GM21528 (cell line): ENCODE results near the gene OR6J1.
"Not testable (repeated sequence)": the region's sequence is repeated elsewhere in the genome, so short reads cannot be mapped to it uniquely, and the experiment has no call there.

ENCODE experiments used
- ATAC-seq: cut with Tn5 transposase; IDR thresholded peaks from one replicate; pipeline ENCODE4 v1.9.1; 2021; ENCODE audit warnings: mild to moderate bottlenecking, moderate library complexity; ENCODE audit not compliant: unreplicated experiment, low FRiP score

Gene OR6J1

GRCh38 chr14:22610931-22611330 lies 33.2 kb downstream of the OR6J1 start:
- ATAC-seq: no peak

DNA sequence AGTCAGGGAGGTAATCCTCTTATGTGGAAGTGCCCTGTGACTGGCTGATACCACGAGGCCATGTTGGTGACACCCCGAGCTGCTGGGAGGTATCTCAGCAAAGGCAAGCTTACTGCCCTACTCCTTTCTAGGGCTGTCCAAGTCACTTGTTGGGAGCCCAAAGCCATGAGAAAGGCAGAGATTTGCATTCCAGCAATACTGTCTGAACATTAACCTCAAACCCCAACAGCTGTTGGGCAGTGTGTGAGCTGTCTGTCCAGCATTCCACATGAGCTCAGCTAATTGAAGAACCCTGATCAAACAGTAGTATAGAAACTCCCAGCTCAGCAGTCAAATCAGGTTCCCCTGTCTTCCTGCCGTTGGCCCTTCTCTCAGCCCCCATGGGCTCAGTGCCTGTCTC lies 36.9 kb downstream of the OR6J1 start:
- ATAC-seq: no peak

DNA sequence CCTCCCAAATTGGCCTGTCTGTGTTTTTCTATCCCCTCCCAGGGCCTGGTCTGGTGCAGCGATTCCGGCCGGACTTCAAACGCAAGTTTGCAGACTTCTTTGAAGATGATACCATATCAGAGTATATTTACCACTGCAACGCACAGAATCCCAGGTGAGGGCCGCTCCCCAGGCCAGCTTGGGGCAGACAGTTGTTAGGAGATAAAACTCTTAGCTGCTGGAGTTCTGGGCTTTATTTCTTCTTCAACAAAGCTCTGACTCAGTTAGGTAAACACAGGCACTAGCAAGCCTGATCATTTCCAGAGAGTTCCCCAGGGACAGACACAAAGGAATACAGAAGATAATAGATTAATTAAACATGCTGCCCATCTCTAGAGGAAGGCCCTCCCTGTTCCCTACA lies 37.8 kb downstream of the OR6J1 start:
- no peak for ATAC-seq

DNA sequence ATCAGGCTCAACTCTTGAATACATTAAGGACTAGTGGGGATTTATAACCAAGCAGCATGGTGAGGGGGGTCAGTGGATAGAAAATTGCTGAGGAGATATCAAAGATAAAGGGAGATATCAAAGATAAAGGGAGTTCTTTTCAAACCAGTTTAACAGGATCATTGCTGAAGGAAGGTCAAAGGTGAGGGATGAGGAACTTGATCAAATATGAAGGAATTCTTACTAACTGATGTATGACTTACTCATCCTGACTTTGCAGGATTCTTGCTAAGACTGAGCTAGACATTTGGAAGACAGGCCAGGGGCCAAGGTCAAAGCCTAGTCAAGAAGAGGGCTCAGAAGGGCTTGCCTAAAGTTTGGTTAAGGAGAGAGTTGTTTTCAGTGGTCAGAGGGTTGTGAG lies 41.3 kb downstream of the OR6J1 start:
- ATAC-seq: no peak

- ATAC-seq: no peak
These were observed 42.2 kb downstream of the OR6J1 start for GRCh38 chr14:22601996-22602395.

GRCh38 chr14:22601456-22601855 lies 42.7 kb downstream of the OR6J1 start:
- ATAC-seq: no peak

GRCh38 chr14:22600027-22600426 lies 44.1 kb downstream of the OR6J1 start:
- no peak for ATAC-seq

- no peak for ATAC-seq
These were observed 44.8 kb downstream of the OR6J1 start for GRCh38 chr14:22599349-22599748.

- ATAC-seq: no peak
These were observed 45.3 kb downstream of the OR6J1 start for GRCh38 chr14:22598896-22599244.

DNA sequence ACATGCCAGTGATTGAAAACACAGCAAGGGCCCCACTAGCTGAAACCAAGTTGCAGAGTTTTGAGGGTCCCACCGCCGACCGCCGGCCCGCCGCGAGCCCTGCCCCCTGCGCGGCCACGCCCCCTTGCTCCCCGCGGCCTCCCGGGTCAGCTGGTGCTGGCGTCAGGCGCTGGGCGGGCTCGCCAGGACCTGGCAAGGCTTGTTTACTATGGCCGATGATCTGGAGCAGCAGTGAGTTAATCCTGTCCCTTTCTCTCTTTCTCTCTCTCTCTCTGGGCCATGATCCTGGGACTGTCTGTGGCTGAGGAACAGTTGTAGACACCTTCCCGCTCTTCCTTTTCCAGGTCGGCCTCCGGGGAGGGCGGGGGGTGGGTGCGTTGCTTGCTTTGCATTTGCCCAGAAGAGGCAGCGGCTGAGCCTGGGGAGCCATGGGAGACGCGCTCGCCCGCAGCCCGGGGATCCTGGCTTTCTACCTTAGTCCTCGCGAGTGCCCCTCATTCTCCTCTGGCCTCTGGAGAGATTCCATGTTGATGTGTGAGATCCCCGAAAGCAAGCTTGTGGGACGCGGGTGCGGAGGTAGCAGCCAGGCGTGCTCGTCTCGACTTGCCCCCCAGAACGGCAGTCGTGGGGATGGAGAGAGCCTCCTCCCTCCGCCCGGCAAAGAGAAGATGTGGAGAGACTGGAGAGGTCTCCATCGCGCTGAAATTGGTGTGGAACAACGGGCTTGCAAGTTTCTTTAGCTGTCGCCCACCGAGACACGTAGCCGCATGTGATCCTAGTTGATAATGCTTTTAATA lies 45.9 kb downstream of the OR6J1 start, which contains the start of gene ABHD4:
Gene ABHD4 (plus strand): TSS at position 202 of the 797 bp plus-strand sequence. CDS start 7 bp downstream, at position 209.
- ATAC-seq: peak; percentile 80

- no peak for ATAC-seq
These were observed 46.4 kb downstream of the OR6J1 start for GRCh38 chr14:22597771-22598098.

- ATAC-seq: no peak
These were observed 46.9 kb downstream of the OR6J1 start for GRCh38 chr14:22597265-22597664.

- no peak for ATAC-seq
These were observed 47.7 kb downstream of the OR6J1 start for GRCh38 chr14:22596354-22596879.

GRCh38 chr14:22594156-22594716 lies 49.9 kb downstream of the OR6J1 start:
- no peak for ATAC-seq

GRCh38 chr14:22593601-22594000 lies 50.6 kb downstream of the OR6J1 start:
- ATAC-seq: no peak

DNA sequence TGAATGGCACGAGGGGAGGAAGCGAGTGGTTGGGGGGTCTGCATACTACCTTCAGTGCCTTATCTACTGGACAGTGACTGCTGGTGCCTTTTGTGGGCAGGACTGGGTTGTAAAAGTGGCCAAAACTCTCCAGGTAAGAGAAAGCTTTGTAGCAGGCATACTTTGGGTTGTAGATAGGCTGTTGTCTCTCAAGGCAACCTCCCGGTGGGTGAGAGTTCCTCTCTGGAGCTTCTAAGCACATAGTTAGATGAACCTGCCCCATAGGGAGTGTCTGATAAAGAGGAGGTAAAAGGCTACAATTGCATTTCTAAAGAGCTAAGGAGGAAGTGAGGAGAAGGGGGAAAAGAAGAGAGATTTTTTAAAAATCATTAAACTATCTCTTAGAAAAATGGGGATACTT lies 51.0 kb downstream of the OR6J1 start:
- no peak for ATAC-seq

- peak; percentile 85 for ATAC-seq
These were observed 54.9 kb downstream of the OR6J1 start, which contains the start of gene DAD1 for GRCh38 chr14:22589096-22589839. DAD1 (minus strand) TSS chr14:22589224; CDS start chr14:22589157, 67 bp downstream.

DNA sequence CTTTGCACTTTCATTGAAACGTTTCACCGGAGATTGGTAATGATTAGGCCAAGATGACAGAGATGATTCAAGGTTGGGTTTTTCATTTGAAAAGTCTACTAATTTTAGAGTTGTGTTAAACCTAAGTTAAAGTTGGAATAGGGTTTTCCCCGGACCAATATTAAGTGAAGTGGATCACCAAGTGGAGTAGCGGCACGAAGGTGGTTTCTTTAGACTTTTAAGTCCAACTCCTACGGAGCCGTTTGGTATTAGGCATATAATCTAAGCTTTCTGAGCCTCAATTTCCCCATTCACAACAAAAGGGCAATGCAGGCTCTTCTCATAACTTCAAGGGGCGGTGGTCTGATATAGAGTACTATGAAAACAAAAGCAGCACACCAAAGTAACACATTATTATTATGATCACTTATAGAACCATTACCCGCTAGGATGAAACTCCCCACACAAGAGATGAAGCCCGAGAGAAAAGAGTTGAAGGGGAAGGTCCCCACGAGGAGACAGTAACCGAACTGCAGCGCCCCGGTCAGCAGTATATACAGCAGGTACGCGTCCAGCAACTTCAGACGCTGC lies 55.5 kb downstream of the OR6J1 start:
- peak; percentile 7 for ATAC-seq

- not testable (repeated sequence) for ATAC-seq
These were observed 56.3 kb downstream of the OR6J1 start for GRCh38 chr14:22587677-22588422.

DNA sequence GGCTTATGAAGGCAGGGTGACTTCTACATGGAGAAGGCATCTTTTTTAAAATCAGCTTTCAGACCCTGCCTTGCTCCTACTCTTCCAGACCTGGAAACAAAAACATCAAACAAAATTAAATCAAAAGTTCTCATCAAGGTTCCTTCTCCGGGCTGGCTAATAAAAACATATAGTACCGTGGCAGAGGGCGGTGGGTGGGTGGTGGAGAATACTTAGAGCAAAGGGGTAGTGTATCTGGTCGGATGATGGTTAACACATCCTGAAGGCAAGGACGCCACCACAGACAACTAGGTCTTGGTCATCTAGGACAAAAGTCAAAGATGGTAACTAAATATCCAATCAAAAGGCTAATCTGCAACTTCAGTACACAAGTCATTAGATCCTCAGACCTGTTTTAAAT lies 56.9 kb downstream of the OR6J1 start:
- ATAC-seq: no peak
